22Rv1 (cell line): ENCODE data around the gene AHRR.

ENCODE experiments used
- ZFX ChIP-seq: fragments of 450-650 bp; IDR thresholded peaks from 2 replicates; pipeline ENCODE4 v1.6.1; 2017; ENCODE audit warnings: antibody characterized with exemption, borderline replicate concordance
- TF ChIP-seq, protein P1 (sequence below): fragments of 450-650 bp; IDR thresholded peaks from 2 replicates; pipeline ENCODE4 v1.5.1; 2017; ENCODE audit warnings: mild to moderate bottlenecking

DNA sequence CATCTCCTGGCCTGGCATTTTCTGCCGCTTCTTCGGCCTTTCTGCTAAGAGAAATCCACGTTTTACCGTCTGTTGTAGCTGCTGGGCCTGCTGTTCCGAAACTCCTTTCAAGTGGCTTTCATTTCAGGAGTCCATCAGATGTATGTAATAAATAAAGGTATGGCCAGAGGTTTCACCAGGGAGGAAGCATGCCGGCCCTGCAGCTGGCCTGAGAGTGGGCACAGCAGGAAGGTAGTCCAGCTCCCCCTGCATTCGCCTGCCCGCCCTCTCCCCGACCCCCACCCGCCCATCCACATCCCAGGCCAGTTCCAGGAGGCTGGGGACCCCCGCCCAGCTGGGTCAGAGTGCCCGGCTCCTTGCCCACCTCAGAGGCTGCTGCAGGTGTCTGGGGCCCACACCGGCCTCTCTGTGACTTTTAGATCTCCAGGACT, 75.0 kb downstream of the AHRR start:
- TF ChIP-seq, protein P1, sequence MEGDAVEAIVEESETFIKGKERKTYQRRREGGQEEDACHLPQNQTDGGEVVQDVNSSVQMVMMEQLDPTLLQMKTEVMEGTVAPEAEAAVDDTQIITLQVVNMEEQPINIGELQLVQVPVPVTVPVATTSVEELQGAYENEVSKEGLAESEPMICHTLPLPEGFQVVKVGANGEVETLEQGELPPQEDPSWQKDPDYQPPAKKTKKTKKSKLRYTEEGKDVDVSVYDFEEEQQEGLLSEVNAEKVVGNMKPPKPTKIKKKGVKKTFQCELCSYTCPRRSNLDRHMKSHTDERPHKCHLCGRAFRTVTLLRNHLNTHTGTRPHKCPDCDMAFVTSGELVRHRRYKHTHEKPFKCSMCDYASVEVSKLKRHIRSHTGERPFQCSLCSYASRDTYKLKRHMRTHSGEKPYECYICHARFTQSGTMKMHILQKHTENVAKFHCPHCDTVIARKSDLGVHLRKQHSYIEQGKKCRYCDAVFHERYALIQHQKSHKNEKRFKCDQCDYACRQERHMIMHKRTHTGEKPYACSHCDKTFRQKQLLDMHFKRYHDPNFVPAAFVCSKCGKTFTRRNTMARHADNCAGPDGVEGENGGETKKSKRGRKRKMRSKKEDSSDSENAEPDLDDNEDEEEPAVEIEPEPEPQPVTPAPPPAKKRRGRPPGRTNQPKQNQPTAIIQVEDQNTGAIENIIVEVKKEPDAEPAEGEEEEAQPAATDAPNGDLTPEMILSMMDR = no peak
- TF ChIP-seq ZFX = no peak
